ENCODE data around the gene SOCS7. TPM values are rescaled to one million over a fixed set of nuclear protein-coding genes. Genes with fewer than 3 reads are reported as not detected.

The SOCS7 gene
- total and polyA plus RNA-seq, 2 experiments from 2014 or later: 5.0 to 29.2 TPM

- Mint-ChIP-seq H3K27me3 (ENCODE audit: insufficient read depth, low read depth, poor library complexity) (peaks cover 12% of the 10 kb centered on the region), H3K4me3 (no peak overlapping the region), H3K4me1 (peaks cover 28% of the 10 kb centered on the region), H3K36me3 (ENCODE audit: low read depth) (no peaks in the 10 kb centered on the region), H3K27ac (no peak overlapping the region), H3K9me3 (no peaks in the 10 kb centered on the region)
- H3K4me1 ChIP-seq (ENCODE audit: insufficient read depth): peaks cover 7% of the 10 kb centered on the region
- H3K4me3 ChIP-seq: no peak overlapping the region
- no peak for ATAC-seq
- H3F3A ChIP-seq (replicated peaks; ENCODE audit: low read depth): no peaks in the 10 kb centered on the region
- H3K36me3 ChIP-seq (ENCODE audit: insufficient read depth): no peaks in the 10 kb centered on the region
- no peak overlapping the region for H3K4me2 ChIP-seq
- no peaks in the 10 kb centered on the region for H3K27me3 ChIP-seq (ENCODE audit: insufficient read depth)
- no peak overlapping the region for H2AFZ ChIP-seq
- no peak for DNase-seq (ENCODE audit: low spot score)
- H3K79me2 ChIP-seq (replicated peaks; ENCODE audit: insufficient read depth): no peaks in the 10 kb centered on the region
- TF ChIP-seq NANOG (IDR thresholded peaks at IDR 0.05; ENCODE audit: borderline replicate concordance) (no peak), REST (IDR thresholded peaks at IDR 0.05; ENCODE audit: unreplicated experiment) (no peak), CTCF (conservative IDR thresholded peaks at IDR 0.05; ENCODE audit: low read depth in 2 of 2) (no peak), EZH2phosphoT487 (IDR thresholded peaks at IDR 0.05; ENCODE audit: unreplicated experiment) (no peak), JUNB (IDR thresholded peaks at IDR 0.05; ENCODE audit: unreplicated experiment) (no peak)
- H4K20me1 ChIP-seq (replicated peaks; ENCODE audit: insufficient read depth): no peaks in the 10 kb centered on the region
- no peaks in the 10 kb centered on the region for H3K9me2 ChIP-seq (ENCODE audit: insufficient read depth)
- H3K27ac ChIP-seq (ENCODE audit: low read depth): no peak overlapping the region
Observed at GRCh38 chr17:38338053-38338452, 13.6 kb upstream of the SOCS7 start.

- Histone ChIP-seq H3K4me1 (ENCODE audit: insufficient read depth) (peaks cover 7% of the 10 kb centered on the region), H3K9me2 (ENCODE audit: insufficient read depth) (no peaks in the 10 kb centered on the region), H3K4me2 (no peak overlapping the region), H3K36me3 (ENCODE audit: insufficient read depth) (no peaks in the 10 kb centered on the region), H3K27ac (ENCODE audit: low read depth) (no peak overlapping the region), H2AFZ (no peak overlapping the region), H3F3A (replicated peaks; ENCODE audit: low read depth) (no peaks in the 10 kb centered on the region), H3K79me2 (replicated peaks; ENCODE audit: insufficient read depth) (no peaks in the 10 kb centered on the region), H3K4me3 (no peak overlapping the region), H3K27me3 (ENCODE audit: insufficient read depth) (no peaks in the 10 kb centered on the region), H4K20me1 (replicated peaks; ENCODE audit: insufficient read depth) (no peaks in the 10 kb centered on the region)
- DNase-seq (ENCODE audit: low spot score) (no peak), ATAC-seq (no peak)
- H3K4me1 Mint-ChIP-seq: peaks cover 25% of the 10 kb centered on the region
- H3K4me3 Mint-ChIP-seq: no peak overlapping the region
- no peaks in the 10 kb centered on the region for H3K9me3 Mint-ChIP-seq
- no peaks in the 10 kb centered on the region for H3K36me3 Mint-ChIP-seq (ENCODE audit: low read depth)
- no peak overlapping the region for H3K27ac Mint-ChIP-seq
- peaks cover 12% of the 10 kb centered on the region for H3K27me3 Mint-ChIP-seq (ENCODE audit: insufficient read depth, low read depth, poor library complexity)
- TF ChIP-seq CTCF (conservative IDR thresholded peaks at IDR 0.05; ENCODE audit: low read depth in 2 of 2) (no peak), REST (IDR thresholded peaks at IDR 0.05; ENCODE audit: unreplicated experiment) (no peak), ETS1 (IDR thresholded peaks at IDR 0.05) (no peak), JUNB (IDR thresholded peaks at IDR 0.05; ENCODE audit: unreplicated experiment) (no peak), STAT1 (IDR thresholded peaks at IDR 0.05; ENCODE audit: unreplicated experiment) (no peak), EZH2 (IDR thresholded peaks at IDR 0.05; ENCODE audit: low read depth, unreplicated experiment) (no peak), NANOG (IDR thresholded peaks at IDR 0.05; ENCODE audit: borderline replicate concordance) (no peak)
Observed at GRCh38 chr17:38338535-38338934, 13.1 kb upstream of the SOCS7 start.
